Measurements from ENCODE around the gene PPP1R3C.
A peak's percentile ranks its signal among the peaks of the same experiment; 100 is the strongest.

DNA sequence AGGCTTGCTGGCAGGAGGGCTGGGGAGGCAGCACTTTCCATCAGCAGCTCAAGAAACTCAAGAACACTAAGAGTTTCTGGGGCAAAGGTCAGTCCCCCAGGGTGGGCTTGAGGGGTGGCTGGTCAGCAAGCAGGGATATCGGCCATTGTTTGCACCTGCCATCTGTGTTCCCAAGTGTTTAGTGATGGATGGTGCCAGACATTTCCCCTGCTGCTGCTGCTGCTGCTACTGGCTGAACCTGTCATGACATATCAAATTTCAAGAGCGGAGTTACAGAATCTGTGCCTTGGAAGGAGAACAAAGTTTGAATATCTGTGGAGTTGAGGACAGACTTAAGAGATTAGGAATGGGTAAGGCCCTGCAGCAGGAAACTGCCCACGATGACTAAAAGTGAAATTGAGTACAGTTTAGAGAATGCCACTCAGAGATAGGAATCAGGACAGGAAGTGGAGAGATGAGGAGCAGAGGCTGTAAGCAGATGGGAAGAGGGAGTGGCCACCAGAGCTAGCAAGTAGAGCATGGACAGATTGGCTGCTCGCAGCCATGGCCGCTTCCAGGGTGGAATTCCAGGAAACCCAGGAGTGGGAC lies 39.2 kb upstream of the PPP1R3C start:
- TF ChIP-seq CTCF (tag by site-specific recombination; IDR thresholded peaks at IDR 0.05): no peak
- TF ChIP-seq ZNF274 (IDR thresholded peaks at IDR 0.05; ENCODE audit: low read length): no peak
- TF ChIP-seq ZNF274 (tag by site-specific recombination; IDR thresholded peaks at IDR 0.05; ENCODE audit: borderline replicate concordance): no peak
- TF ChIP-seq MYNN (tag by site-specific recombination; IDR thresholded peaks at IDR 0.05; ENCODE audit: borderline replicate concordance): no peak
- TF ChIP-seq KLF10 (tag by site-specific recombination; IDR thresholded peaks at IDR 0.05): no peak
- TF ChIP-seq ZNF76 (tag by site-specific recombination; IDR thresholded peaks at IDR 0.05; ENCODE audit: borderline replicate concordance, low read depth): no peak
- TF ChIP-seq ZNF792 (tag by site-specific recombination; IDR thresholded peaks at IDR 0.05): no peak
- TF ChIP-seq, protein P1, sequence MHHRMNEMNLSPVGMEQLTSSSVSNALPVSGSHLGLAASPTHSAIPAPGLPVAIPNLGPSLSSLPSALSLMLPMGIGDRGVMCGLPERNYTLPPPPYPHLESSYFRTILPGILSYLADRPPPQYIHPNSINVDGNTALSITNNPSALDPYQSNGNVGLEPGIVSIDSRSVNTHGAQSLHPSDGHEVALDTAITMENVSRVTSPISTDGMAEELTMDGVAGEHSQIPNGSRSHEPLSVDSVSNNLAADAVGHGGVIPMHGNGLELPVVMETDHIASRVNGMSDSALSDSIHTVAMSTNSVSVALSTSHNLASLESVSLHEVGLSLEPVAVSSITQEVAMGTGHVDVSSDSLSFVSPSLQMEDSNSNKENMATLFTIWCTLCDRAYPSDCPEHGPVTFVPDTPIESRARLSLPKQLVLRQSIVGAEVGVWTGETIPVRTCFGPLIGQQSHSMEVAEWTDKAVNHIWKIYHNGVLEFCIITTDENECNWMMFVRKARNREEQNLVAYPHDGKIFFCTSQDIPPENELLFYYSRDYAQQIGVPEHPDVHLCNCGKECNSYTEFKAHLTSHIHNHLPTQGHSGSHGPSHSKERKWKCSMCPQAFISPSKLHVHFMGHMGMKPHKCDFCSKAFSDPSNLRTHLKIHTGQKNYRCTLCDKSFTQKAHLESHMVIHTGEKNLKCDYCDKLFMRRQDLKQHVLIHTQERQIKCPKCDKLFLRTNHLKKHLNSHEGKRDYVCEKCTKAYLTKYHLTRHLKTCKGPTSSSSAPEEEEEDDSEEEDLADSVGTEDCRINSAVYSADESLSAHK (tag by site-specific recombination; IDR thresholded peaks at IDR 0.05): no peak
- TF ChIP-seq PRDM1 (tag by site-specific recombination; IDR thresholded peaks at IDR 0.05): 0 out of 2 replicates have a peak, but pooled peaks have one; percentile 16
- no peak for TF ChIP-seq ZNF785 (tag by site-specific recombination; IDR thresholded peaks at IDR 0.05)
- TF ChIP-seq ZNF23 (tag by site-specific recombination; IDR thresholded peaks at IDR 0.05; ENCODE audit: borderline replicate concordance): no peak
